SU-DHL-6 (cell line): ENCODE results near the gene ANKRD13A.

Experiments used
- EZH2phosphoT487 ChIP-seq: fragments of 200-600 bp; sonication (generic), shearing (Covaris generic); conservative IDR thresholded peaks from 2 replicates; pipeline ENCODE4 v1.6.1; 2018; ENCODE audit warnings: mild to moderate bottlenecking, antibody characterized with exemption, low read length, moderate library complexity, mixed read lengths
- TF ChIP-seq, protein P1 (sequence below): fragments of 200-600 bp; sonication (generic); IDR thresholded peaks from one replicate; pipeline ENCODE4 v1.5.1; 2017; ENCODE audit warnings: antibody characterized with exemption, mild to moderate bottlenecking, low read length, moderate library complexity; ENCODE audit not compliant: insufficient read depth, poor library complexity, severe bottlenecking

DNA sequence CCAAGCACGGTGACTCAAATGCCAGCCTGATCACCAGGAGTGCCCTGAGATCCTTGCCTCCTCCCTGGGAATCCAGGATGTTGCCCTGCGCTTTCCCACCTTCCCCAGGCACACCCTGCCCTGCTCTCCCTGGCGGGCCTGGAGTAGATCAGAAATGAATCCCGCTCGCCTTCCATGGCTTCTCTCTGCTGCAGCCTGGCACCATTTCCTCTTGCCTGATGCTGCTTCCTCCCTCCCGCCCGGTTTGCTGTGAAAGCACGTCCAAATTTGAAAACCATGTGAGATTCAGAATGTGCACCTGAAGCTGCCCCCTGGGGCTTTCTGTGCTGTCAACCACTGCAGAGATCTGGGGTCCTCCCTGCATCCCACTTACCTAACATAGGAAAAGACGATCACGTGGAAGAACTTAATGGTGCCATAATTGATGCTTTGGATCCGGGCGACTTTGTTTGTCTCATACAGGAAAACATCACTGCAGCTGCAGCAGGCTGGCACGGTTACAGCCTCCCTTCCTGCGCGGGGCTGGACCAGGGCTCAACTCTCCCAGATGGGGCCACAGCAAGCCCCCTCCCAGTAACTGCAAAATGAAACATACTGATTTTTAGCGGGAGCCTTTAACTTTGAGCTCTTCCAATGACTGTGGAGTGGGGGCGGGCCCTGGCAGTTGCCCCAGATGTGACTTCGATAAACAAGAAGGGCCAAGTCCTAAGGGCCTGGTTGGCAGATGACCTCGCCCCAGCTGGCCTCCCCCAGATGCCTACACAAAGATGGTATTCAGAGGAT, 74.0 kb downstream of the ANKRD13A start:
- TF ChIP-seq, protein P1, sequence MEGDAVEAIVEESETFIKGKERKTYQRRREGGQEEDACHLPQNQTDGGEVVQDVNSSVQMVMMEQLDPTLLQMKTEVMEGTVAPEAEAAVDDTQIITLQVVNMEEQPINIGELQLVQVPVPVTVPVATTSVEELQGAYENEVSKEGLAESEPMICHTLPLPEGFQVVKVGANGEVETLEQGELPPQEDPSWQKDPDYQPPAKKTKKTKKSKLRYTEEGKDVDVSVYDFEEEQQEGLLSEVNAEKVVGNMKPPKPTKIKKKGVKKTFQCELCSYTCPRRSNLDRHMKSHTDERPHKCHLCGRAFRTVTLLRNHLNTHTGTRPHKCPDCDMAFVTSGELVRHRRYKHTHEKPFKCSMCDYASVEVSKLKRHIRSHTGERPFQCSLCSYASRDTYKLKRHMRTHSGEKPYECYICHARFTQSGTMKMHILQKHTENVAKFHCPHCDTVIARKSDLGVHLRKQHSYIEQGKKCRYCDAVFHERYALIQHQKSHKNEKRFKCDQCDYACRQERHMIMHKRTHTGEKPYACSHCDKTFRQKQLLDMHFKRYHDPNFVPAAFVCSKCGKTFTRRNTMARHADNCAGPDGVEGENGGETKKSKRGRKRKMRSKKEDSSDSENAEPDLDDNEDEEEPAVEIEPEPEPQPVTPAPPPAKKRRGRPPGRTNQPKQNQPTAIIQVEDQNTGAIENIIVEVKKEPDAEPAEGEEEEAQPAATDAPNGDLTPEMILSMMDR: no peak
- TF ChIP-seq EZH2phosphoT487: no peak
